Measurements from ENCODE around the gene GBP3.
"Not testable (repeated sequence)": the region's sequence is repeated elsewhere in the genome, so short reads cannot be mapped to it uniquely, and the experiment has no call there.

GRCh38 chr1:89049187-89049586 is 26.5 kb upstream of the GBP3 start:
- TF ChIP-seq, protein P1, sequence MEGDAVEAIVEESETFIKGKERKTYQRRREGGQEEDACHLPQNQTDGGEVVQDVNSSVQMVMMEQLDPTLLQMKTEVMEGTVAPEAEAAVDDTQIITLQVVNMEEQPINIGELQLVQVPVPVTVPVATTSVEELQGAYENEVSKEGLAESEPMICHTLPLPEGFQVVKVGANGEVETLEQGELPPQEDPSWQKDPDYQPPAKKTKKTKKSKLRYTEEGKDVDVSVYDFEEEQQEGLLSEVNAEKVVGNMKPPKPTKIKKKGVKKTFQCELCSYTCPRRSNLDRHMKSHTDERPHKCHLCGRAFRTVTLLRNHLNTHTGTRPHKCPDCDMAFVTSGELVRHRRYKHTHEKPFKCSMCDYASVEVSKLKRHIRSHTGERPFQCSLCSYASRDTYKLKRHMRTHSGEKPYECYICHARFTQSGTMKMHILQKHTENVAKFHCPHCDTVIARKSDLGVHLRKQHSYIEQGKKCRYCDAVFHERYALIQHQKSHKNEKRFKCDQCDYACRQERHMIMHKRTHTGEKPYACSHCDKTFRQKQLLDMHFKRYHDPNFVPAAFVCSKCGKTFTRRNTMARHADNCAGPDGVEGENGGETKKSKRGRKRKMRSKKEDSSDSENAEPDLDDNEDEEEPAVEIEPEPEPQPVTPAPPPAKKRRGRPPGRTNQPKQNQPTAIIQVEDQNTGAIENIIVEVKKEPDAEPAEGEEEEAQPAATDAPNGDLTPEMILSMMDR (IDR thresholded peaks at IDR 0.05): not testable (repeated sequence)
- TF ChIP-seq POLR2A, POLR2AphosphoS5, EP300 (IDR thresholded peaks at IDR 0.05): not testable (repeated sequence)

Data from stomach (tissue), 4 donors.